NCI-H1105 (cell line): ENCODE results near the gene PPFIBP1.
"Not testable (repeated sequence)": the region's sequence is repeated elsewhere in the genome, so short reads cannot be mapped to it uniquely, and the experiment has no call there.

Source experiments
- DNase-seq: peaks from one replicate; lab custom pipeline; 2025; lab: John Stamatoyannopoulos, UW

The PPFIBP1 gene

DNA sequence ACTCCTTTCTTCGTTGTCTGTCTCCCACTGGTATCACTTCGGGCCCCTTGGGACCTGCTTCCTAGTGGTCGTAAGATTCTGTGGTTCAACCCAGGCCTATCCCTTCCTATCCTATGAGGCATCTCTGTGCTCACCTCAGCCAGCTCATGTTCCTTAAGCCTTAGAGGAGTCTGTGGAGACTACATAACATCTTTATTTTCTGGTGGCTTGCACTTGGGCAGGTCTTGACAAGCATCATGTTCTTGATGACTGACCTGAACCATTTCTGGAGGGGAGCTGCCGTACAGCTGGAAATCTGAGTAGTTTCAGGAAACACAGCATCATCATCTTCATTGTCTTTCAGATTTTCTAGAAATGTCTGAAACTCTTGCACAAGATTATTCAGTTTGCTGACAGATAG, 69.3 kb downstream of the PPFIBP1 start:
- DNase-seq: no peak

DNA sequence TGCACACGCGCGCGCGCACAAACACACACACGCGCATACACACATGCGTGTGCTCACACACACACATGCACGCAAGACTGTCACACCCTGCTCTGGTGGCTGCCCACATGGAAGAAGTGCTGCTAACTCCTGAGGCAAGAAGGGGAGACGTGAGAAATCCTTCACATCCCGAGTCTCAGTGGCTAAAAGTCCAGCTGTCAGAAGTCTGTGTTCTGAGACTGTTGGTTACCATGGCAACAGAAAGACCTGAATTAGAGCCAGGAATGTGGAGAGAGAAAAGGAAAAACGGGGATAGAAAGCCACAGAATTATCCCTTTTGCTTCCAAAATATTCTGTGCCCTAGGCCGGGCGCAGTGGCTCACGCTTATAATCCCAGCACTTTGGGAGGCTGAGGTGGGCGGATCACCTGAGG, 71.2 kb downstream of the PPFIBP1 start:
- DNase-seq: no peak

DNA sequence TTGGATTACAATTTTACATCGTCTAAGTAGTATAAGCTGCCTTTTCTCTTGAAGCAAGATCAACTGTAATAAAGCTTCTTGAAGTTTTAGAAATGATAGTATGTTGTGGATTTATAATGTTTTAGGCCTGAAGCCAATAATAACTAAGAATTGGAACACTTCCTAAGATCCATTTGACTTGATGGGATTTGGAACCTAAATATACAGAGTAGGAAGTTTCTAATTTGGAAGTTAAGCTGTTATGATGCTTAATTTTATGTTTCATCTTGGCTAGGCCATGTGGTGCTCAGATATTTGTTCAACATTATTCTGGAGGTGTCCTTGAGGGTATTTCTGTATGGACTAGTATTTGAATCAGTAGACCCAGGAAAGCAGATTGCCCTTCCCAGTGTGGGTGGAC, 74.9 kb downstream of the PPFIBP1 start:
- not testable (repeated sequence) for DNase-seq

DNA sequence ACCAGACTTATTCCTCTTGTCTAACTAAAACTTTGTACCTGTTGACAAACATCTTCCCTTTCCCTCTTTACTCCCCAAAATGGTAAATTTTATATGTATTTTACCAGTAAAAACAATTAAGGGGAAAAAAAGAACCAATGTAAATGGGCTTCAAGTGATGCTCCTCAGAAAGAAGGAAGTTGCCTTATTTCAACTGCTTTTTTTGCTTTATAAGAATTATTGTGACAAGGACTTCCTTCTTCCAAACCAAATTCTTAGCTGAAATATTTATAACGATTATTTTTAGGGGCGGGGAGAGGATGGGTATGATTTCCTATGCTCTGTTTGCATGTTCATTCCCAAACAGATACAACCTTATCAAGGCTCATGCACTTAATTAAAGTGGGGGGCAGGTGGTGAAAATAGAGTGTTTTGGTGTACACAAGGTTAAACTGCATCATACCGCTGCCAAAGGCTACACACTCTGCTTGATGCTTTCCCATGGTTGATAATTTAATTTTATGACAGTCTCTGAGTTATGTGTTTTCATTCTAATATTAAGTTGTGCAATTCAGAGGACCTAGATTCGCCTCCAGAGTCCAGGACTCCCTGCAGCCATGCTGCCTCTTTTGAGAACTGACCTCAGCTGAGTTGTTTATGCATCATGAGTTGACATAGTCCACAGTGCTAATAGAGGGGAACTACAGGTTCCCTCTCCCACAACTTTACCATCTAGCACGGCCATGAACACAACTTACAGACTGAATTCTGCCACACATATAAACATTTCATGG, 77.2 kb downstream of the PPFIBP1 start:
- not testable (repeated sequence) for DNase-seq

DNA sequence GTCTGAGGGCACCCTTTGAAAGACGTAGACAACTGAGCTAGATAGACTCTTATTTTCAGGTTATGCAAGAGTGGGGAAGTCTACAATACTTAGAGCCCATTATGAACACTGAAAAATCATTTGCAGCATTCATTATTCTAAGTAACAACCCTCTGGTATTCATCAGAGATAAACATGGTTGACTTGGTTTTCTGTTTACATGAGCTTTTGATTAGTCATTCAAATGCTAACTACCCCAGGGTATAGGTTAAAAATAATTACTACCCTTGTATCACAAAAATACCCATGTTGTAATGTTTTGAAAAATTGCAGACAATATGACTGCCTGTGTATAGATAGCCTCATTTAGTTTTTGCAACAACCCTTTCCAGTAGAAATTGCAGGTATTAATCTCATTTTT, 78.5 kb downstream of the PPFIBP1 start:
- DNase-seq: no peak

DNA sequence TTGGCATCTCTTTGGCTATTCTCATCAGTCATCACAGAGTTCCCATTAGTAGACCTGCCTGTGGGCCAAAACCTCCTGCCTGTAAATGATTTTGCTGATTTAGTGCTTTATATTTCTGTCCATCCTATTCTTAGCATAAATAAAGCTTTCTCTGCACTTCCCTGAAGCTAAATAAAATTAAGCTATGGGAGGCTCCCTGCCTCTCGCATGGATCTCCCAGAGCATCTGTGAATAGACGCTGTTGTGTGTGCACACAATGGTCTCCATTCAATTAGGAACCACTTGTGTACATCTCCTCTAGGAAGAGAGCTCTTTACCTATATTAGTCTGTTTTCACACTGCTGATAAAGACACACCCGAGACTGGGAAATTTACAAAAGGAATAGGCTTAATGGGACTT, 80.4 kb downstream of the PPFIBP1 start:
- DNase-seq: no peak

DNA sequence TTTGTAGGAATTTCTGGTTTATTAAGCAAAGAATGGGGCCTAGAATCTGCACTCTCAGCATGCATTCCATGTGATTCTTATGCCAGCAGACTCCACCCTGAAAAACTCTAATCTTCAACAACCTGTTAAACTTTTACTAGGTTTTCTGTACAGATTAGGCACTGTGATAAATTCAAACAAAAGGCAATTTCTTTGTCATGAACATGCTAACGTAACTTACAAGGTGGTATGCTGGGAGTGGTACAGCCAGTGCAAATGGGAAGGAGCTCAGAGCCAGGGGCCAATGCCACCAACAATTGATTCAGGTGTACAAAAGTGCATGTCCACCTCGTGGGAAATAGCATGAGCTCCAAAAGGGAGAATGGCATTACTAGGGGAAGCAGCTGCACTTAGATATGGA, 83.0 kb downstream of the PPFIBP1 start:
- DNase-seq: no peak

DNA sequence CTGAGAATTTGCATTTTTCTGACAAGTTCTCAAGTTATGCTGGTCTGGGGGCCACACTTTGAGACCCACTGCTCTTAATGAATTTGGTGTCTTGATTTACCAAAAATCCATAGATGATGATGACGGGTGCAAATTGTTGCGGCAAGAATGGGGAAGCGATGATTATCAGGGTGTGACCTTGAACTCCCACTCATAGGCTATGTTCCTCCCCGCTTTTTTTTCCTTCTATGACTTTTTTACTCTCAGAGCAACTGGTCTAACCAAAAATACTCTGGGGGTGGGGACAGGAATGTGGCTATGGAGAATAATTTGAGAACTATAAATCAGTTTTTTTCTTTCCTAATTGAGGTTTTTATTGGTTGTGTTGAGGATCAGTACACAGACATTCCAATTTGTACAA, 83.6 kb downstream of the PPFIBP1 start:
- no peak for DNase-seq

DNA sequence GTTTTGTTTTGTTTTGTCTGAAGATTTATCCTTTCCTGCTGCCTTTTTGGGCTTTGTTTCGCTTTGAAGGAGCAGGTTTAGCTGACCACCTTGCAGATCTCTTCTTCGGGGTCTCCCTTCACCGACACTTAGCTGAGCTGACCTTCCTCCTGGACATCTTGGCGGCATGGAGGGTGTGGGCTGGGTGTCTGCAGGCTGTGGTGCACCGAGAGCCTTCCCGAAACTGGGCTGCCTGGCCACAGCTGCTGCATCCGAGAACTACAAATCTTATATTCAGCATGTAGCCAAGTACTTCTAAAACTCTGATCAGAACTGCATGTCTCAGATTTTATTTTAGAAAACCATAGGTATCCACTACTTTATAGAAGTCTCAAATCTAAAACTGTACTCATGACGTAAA, 84.9 kb downstream of the PPFIBP1 start:
- DNase-seq: no peak

DNA sequence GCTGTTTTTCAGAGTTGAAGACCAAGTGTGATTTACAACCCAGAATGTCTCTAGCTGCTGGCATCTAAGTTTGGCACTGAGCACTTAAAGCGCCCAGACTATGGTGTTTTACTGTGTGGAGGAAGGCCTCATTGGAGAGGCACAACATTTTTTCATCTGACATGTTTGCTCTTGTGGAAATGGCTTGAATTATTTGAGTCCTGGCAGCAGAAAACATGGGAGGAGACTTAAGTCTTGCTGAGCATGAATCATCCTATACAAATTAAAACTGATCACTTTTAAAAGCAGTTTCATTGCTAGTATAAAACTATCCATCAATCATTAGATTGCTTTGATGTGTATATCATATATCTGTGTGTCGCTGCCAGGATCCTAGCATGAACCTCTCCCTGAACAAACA, 86.4 kb downstream of the PPFIBP1 start:
- DNase-seq: no peak

DNA sequence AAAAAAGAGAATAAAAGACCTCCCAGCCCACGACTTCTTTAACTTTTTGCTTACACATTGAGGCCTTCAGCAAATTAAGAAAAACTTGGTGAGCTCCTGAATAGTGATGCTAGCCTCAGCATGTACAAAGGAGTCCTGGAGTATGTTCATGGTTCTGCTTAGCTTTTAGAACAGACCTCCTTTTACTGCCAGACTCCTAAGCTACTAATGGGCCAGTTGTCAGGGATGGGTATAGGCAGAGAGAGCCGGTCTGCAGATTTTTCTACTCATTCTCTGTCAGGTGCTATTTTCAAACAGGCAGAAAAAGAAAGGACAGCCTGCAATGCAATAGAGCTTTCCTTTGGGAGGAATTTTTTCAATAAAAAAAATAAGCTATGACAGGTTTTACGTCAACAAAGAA, 90.4 kb downstream of the PPFIBP1 start:
- no peak for DNase-seq

DNA sequence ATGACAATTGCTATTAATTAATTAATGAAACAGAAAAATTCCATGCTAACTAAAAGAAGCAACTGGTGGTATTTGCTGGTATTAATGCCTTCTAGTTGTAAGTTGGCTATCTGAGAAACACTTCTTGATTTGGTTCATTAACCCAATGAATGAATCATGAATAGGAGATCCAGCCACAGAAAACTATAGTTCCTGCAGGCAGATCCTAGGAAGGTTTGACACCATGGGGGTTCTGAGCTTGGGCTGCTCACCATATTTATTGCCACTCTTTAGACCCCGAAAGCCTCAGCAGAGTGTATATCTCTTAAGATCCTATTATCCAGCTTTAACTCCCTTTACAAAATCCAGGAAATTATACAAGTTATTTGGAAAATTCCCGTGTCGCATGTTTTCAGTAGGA, 90.9 kb downstream of the PPFIBP1 start:
- DNase-seq: no peak

DNA sequence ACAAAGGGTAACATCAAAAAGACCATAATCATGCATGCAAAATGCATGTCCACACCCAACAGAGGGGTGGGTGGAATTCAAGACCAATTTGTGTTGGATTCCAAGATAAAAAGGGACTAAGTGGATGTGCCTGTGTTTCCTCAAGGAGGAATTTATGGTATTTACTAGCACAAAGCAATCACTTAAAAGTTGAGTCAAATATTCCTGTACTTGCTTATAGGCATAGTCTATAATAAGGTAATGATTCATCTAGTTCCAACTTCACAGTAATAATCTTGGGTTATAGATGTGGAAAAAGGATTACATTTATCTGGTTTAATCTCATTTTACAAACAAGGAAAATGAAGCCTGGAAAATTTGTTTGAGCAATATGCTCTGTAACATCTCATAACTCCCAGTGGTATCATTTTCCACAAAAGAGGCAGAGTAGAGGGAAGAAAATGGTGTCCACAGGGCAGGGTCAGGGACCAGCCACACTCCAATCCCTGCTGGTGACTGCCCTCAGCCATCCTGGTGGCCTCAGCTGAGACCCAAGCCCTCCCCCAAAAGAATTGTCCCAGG, 91.4 kb downstream of the PPFIBP1 start:
- no peak for DNase-seq

DNA sequence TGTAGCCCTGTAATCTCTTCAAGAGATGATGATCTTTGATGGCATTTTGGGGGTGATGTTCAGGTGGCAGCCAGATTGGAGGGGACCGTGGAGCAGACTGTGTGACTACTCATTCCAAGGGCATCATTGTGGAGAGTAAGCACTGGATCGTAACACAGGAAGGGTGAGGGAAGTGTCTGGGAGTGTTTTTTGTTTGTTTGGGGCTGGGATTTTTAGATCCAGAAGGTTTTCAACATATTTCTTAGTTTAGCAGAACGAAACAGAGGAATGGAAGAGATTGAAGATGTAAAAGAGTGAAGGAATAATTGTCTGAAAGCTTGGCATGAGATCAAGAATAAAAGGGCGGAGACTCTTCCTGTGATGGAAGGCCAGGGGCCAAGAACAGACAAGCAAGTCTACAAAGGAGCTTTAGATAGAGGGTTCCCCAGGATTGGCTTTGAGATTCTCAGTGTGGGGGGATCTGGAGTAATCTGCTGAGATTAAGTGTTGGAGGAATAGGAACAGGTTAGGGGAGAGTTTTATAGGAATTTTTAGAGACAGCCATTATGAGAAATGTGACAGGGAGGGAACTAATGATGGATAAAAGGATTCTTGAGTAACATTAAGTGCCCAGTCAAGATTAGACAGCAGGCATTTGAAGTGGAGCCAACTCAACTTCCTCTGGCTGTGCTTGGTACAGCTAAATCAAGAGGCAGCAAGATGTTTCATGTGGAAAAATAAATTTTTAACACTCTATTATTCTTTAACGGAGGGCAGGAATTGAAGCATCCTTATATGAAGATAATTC, 92.5 kb downstream of the PPFIBP1 start:
- DNase-seq: no peak

DNA sequence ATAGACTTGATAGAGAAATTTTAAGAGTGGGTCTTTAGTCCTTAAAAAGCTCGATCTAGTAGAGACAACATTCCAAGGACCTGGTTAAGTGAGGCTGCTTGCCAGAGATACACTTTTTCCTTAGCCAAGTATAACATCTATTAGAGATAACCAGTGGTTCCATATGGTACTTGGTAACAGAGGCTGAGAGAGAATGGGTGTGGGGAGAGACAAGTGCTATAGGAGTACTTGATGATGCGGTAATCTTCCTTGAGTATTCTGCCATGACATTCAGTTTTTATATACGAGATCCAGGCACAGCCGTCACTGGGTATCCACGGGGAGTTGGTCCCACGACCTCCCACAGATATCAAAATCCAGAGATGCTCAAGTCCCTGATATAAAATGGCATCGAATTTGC, 94.8 kb downstream of the PPFIBP1 start:
- no peak for DNase-seq

DNA sequence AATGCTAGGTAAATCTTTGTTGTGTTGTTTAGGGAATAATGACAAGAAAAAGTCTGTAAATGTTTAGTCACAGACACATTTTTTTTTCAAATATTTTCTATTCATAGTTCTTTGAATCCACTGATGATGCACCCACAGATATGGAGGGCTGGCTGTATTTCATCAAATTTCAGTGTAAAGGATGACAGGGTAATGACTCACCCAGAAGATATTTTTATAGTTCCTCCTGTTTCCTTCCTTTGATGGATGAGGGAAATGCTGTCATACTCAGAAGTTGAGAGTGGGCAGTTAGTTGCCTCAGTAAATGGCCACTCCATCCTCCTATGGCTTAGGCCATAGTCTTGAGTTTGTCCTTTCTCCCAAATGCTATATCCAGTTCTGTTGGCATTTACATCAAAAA, 95.3 kb downstream of the PPFIBP1 start:
- DNase-seq: no peak

DNA sequence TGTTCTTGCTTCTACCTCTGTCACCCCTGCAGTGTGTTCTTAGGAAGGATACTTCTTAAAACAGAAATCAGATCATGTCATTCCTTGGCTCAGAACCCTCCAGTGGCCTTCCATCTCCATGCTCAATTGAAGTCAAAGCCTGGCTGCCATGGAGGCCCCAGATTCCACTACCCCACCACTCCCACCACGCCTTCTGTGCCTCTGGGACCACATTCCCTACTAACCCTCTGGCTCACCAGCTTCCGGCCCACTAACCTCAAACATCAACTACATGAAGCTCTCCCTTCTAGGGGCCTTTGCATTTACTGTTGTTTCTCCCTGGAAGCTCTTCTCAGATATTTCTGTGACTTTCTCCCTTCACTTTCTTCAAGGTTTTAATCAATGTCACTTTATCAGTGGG, 96.1 kb downstream of the PPFIBP1 start:
- DNase-seq: no peak

DNA sequence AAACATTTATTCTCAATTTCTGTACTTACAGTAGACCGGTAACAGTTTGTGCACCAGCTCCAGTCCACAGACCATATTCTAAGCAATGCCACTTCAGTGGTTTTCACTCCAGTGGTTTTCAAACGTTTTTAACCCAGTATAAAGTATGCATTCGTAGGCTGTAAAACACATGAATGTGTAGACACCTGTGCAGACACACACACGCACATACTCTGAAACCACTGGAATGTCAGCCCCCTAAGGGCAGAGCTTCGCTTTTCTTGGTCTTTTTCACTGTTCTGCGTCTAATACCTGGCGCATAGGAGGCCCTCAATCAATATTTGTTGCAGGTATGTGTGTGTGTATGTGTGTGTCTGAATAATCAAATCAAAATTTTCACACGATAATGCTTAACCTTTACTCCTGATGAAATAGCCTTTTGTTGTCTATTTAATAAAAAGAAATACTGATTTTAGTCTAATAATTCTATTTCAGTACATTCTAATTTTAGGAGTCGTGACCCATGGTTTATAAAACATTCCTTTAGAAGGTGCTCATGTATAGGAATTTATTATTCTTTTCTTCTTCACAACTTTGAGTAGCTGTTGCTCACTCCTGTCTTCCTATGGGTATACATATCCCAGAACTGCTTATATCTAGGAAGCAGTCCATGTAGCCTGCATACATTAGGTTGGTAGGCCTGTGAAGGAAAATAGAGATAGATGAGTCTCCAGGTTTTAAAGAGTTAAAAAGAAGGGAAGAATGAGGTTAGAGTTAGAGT, 98.6 kb downstream of the PPFIBP1 start:
- no peak for DNase-seq

DNA sequence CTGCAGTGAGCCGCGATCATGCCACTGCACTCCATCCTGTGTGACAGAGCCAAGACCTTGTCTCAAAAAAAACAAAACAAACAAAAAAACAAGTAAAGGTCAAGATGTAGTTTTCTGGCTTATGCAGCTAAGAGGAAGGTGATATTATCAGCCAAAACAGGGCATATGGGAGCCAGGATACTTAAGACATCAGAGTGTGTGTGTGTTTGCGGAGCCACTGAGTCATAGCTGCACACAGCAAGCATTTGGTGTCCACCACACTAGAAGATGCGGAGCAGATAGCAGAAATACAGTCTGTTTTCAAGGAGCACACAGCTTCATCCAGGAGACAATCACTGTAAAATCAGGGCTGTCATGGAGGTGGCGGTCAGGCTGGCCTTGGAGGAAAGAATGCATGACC, 99.6 kb downstream of the PPFIBP1 start:
- DNase-seq: no peak

DNA sequence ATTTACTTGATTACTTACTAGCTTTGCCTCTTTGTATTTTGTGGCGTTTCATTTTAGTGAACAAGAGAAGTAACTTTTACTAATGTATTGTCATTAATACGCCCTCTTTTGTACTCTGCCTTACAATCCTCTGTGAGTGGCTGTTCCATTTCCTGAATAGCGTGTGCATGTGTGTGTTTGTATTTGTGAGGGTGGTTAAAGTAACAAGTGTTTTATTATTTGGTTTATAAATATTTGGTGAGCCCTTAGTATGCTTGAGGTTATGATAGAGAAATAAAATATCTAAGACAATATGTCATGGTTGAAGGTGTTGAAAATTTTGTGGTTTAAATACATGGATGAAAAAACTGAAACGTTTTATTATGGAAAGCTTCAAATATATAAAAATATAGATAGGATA, 100.6 kb downstream of the PPFIBP1 start:
- no peak for DNase-seq

DNA sequence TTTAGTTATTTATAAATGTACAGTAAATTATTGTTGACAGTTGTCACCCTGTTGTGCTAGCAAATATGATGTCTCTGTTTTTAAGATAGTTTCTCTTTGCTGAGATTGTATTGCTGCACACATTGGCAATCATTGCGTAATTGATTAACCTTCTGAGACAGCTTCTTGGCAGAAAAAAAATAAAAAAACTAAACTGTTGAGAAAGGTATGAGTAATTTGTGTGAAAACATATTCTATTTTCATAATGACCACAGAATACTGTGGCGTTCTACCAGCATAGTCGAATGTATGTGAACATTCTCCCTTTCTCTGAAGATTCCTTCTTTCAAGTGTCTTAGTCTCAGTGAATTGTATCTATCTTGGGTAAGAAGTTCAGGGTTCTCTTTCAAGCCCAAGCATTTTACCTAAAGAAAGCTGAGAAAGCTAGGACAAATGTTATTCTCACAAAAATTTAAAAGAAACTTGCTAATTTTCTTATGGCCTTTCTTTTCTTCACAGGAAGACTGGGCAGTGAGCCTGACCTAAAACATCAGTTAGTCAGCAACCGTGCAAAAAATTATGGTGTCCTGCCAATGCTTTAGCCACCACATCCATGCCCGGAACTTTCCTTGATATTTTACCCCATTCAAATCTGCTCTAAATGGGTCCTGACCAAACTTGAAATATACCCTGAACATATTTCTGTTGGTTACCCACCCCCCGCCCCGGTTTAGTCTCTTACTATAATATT, 103.3 kb downstream of the PPFIBP1 start:
- DNase-seq: no peak
